Testis (tissue), 2 donors: ENCODE measurements around the gene NTNG2.

Source experiments
- CTCF ChIP-seq, 3 experiments: fragments of 450-650 bp in 2 of 3; fragments of 200-600 bp in 1 of 3; sonication (generic) in 1 of 3; IDR thresholded peaks; one replicate each; pipeline ENCODE4 v1.5.1; 2016 to 2019; ENCODE audit warnings: antibody characterized with exemption in 3 of 3, mild to moderate bottlenecking in 2 of 3, moderate library complexity in 1 of 3
- POLR2A ChIP-seq: fragments of 450-650 bp; IDR thresholded peaks from one replicate; pipeline ENCODE4 v1.6.1; 2017; ENCODE audit warnings: antibody characterized with exemption, mild to moderate bottlenecking, moderate library complexity

DNA sequence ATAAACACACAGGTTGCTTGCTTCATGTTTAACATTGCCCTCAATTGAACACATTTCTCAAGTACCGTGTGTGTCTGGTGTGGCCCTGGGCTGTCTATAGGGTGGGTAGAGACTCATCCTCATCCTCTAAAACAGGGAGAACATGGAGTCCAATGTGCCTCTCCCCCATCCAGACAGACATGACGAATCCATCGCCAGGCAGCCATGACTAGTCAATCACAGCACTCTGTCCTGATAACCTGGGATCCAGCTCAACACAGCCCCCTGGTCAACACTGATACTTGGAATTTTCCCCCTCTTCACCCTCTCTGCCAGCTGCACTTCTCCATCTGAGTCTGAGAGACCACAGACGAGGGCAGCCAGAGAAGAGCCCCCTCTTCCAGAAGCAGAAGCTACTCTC, 10.7 kb upstream of the NTNG2 start:
- no peak for TF ChIP-seq CTCF (IDR thresholded peaks at IDR 0.05)
- TF ChIP-seq POLR2A = no peak
